HEK293 (cell line): ENCODE results near the gene BBS7.

Source experiments
- CTCF ChIA-PET: fragments of 350-600 bp; formaldehyde crosslinking; extraction: SDS; loops from one replicate; lab custom pipeline; 2021; ENCODE audit warnings: antibody characterized with exemption; lab: Yijun Ruan, JAX
- POLR2A ChIA-PET: fragments of 300-600 bp; formaldehyde crosslinking; extraction: SDS; loops from one replicate; lab custom pipeline; 2020; ENCODE audit warnings: antibody characterized with exemption, inconsistent platforms; lab: Yijun Ruan, JAX
- H3K27ac ChIP-seq: fragments of 200-500 bp; sonication (Bioruptor generic); 2 replicates; pipeline ENCODE4 v1.5.1; 2014; ENCODE audit warnings: low read depth, low read length, control low read depth, inconsistent platforms; ENCODE audit errors: extremely low read depth
- H3K36me3 ChIP-seq, 2 experiments: fragments of 200-500 bp in 1 of 2; sonication (Bioruptor generic) in 1 of 2; 1 replicate in 1 of 2; 2 replicates in 1 of 2; pipeline ENCODE4 v1.5.1; 2014 to 2017; ENCODE audit warnings: inconsistent platforms in 2 of 2, low read length in 2 of 2; ENCODE audit not compliant: control insufficient read depth in 2 of 2, insufficient read depth in 1 of 2
- H3K4me1 ChIP-seq: fragments of 200-500 bp; sonication (Bioruptor generic); 2 replicates; pipeline ENCODE4 v1.5.1; 2014; ENCODE audit warnings: mild to moderate bottlenecking, low read length, inconsistent platforms; ENCODE audit not compliant: control insufficient read depth, insufficient read depth
- H3K4me3 ChIP-seq: 2 replicates; pipeline ENCODE4 v1.5.1; 2011; ENCODE audit warnings: low read depth, mild to moderate bottlenecking, control low read depth, low read length, moderate library complexity
- H3K9me3 ChIP-seq: fragments of 200-500 bp; sonication (Bioruptor generic); 2 replicates; pipeline ENCODE4 v1.5.1; 2014; ENCODE audit warnings: low read depth, low read length, inconsistent platforms; ENCODE audit not compliant: control insufficient read depth, insufficient read depth
- HOXD13 ChIP-seq: sonication (generic); formaldehyde crosslinking; IDR thresholded peaks from 2 replicates; pipeline ENCODE4 v1.8.0; 2022; ENCODE audit warnings: missing genetic modification reagents, borderline replicate concordance
- IKZF3 ChIP-seq: fragments of 450-650 bp; IDR thresholded peaks from 2 replicates; pipeline ENCODE4 v1.5.0; 2018; ENCODE audit warnings: missing biosample characterization, mild to moderate bottlenecking, missing genetic modification characterization, moderate library complexity
- INSM2 ChIP-seq: fragments of 450-650 bp; formaldehyde crosslinking; IDR thresholded peaks from 2 replicates; pipeline ENCODE4 v1.5.1; 2016; ENCODE audit warnings: missing biosample characterization, missing genetic modification characterization
- OSR2 ChIP-seq: fragments of 450-650 bp; formaldehyde crosslinking; IDR thresholded peaks from 2 replicates; pipeline ENCODE4 v1.5.1; 2016; ENCODE audit warnings: missing biosample characterization, missing genetic modification characterization
- TSHZ1 ChIP-seq: fragments of 450-650 bp; formaldehyde crosslinking; IDR thresholded peaks from 2 replicates; pipeline ENCODE4 v1.5.1; 2016; ENCODE audit warnings: missing biosample characterization, missing genetic modification characterization, borderline replicate concordance
- ZBTB20 ChIP-seq: fragments of 450-650 bp; formaldehyde crosslinking; IDR thresholded peaks from 2 replicates; pipeline ENCODE4 v1.5.1; 2016; ENCODE audit warnings: missing biosample characterization, missing genetic modification characterization
- ZBTB44 ChIP-seq: fragments of 450-650 bp; IDR thresholded peaks from 2 replicates; pipeline ENCODE4 v1.5.1; 2018; ENCODE audit warnings: missing biosample characterization, mild to moderate bottlenecking, missing genetic modification characterization
- ZNF114 ChIP-seq: fragments of 450-650 bp; formaldehyde crosslinking; IDR thresholded peaks from 2 replicates; pipeline ENCODE4 v1.5.0; 2017; ENCODE audit warnings: missing biosample characterization, missing genetic modification characterization
- ZNF169 ChIP-seq: fragments of 450-650 bp; formaldehyde crosslinking; IDR thresholded peaks from 2 replicates; pipeline ENCODE4 v1.5.1; 2016; ENCODE audit warnings: missing biosample characterization, missing genetic modification characterization
- ZNF223 ChIP-seq: fragments of 450-650 bp; formaldehyde crosslinking; IDR thresholded peaks from 2 replicates; pipeline ENCODE4 v1.5.1; 2016; ENCODE audit warnings: missing biosample characterization, missing genetic modification characterization
- ZNF274 ChIP-seq, 2 experiments: fragments of 200-500 bp in 1 of 2; fragments of 450-650 bp in 1 of 2; sonication (Bioruptor generic) in 1 of 2; formaldehyde crosslinking in 1 of 2; IDR thresholded peaks; 2 replicates each; pipeline versions ENCODE4 v1.5.1 to v1.6.1; 2014 to 2016; ENCODE audit warnings: borderline replicate concordance in 1 of 2, inconsistent platforms in 1 of 2, low read length in 1 of 2, missing biosample characterization in 1 of 2, missing genetic modification characterization in 1 of 2
- ZNF433 ChIP-seq: fragments of 450-650 bp; formaldehyde crosslinking; IDR thresholded peaks from 2 replicates; pipeline ENCODE4 v1.5.1; 2016; ENCODE audit warnings: missing biosample characterization, missing genetic modification characterization, low read depth
- ZNF501 ChIP-seq: fragments of 450-650 bp; formaldehyde crosslinking; IDR thresholded peaks from 2 replicates; pipeline ENCODE4 v1.5.1; 2016; ENCODE audit warnings: missing biosample characterization, missing genetic modification characterization
- ZNF529 ChIP-seq: fragments of 450-650 bp; formaldehyde crosslinking; IDR thresholded peaks from 2 replicates; pipeline ENCODE4 v1.5.1; 2017; ENCODE audit warnings: missing genetic modification characterization, missing biosample characterization; ENCODE audit not compliant: insufficient replicate concordance
- ZNF560 ChIP-seq: fragments of 450-650 bp; formaldehyde crosslinking; IDR thresholded peaks from 2 replicates; pipeline ENCODE4 v1.5.1; 2017; ENCODE audit warnings: missing biosample characterization, missing genetic modification characterization, borderline replicate concordance
- ZNF561 ChIP-seq: fragments of 450-650 bp; IDR thresholded peaks from 2 replicates; pipeline ENCODE4 v1.5.1; 2018; ENCODE audit warnings: missing biosample characterization, missing genetic modification characterization, borderline replicate concordance
- ZNF571 ChIP-seq: fragments of 450-650 bp; formaldehyde crosslinking; IDR thresholded peaks from 2 replicates; pipeline ENCODE4 v1.5.0; 2017; ENCODE audit warnings: missing biosample characterization, missing genetic modification characterization
- ZNF624 ChIP-seq: fragments of 450-650 bp; formaldehyde crosslinking; IDR thresholded peaks from 2 replicates; pipeline ENCODE4 v1.5.1; 2017; ENCODE audit warnings: missing biosample characterization, missing genetic modification characterization
- ZNF670 ChIP-seq: fragments of 450-650 bp; formaldehyde crosslinking; IDR thresholded peaks from 2 replicates; pipeline ENCODE4 v1.5.1; 2016; ENCODE audit warnings: missing biosample characterization, missing genetic modification characterization, low read depth
- ZNF747 ChIP-seq: fragments of 450-650 bp; formaldehyde crosslinking; IDR thresholded peaks from 2 replicates; pipeline ENCODE4 v1.5.1; 2016; ENCODE audit warnings: missing biosample characterization, missing genetic modification characterization
- ZNF830 ChIP-seq: fragments of 450-650 bp; IDR thresholded peaks from 2 replicates; pipeline ENCODE4 v1.5.0; 2018; ENCODE audit warnings: missing biosample characterization, missing genetic modification characterization, low read depth, mild to moderate bottlenecking, moderate library complexity

BBS7 gene

GRCh38 chr4:121778991-121779628 is 91.2 kb downstream of the BBS7 start (continued):
- no peak for TF ChIP-seq ZNF624 (tag by site-specific recombination)

GRCh38 chr4:121777625-121778024 is 92.6 kb downstream of the BBS7 start:
- ChIA-PET CTCF (interaction anchor here (0.7 kb wide), 1 partner anchor 323 kb away, joined by 4 read pairs; no protein-coding TSS in a partner anchor), POLR2A (no interaction called here)
- Histone ChIP-seq H3K36me3 (no peaks in the 10 kb centered on the region), H3K4me1 (no peaks in the 10 kb centered on the region), H3K4me3 (no peak overlapping the region), H3K27ac (no peak overlapping the region), H3K9me3 (no peaks in the 10 kb centered on the region)
- TF ChIP-seq ZNF561 (tag by site-specific recombination) (no peak), OSR2 (tag by site-specific recombination) (no peak), INSM2 (tag by site-specific recombination) (no peak), TSHZ1 (tag by site-specific recombination) (no peak), ZNF670 (tag by site-specific recombination) (no peak)

- ChIA-PET CTCF (no interaction called here), POLR2A (no interaction called here)
- H3K4me3 ChIP-seq = no peak overlapping the region
- no peaks in the 10 kb centered on the region for H3K9me3 ChIP-seq
- no peak for TF ChIP-seq ZBTB20
- TF ChIP-seq ZNF114 = no peak
- TF ChIP-seq ZNF501 (tag by site-specific recombination) = no peak
- no peak for TF ChIP-seq ZNF747 (tag by site-specific recombination)
- no peak for TF ChIP-seq ZNF274 (IDR thresholded peaks at IDR 0.05; ENCODE audit: low read length)
- TF ChIP-seq ZNF274 (tag by site-specific recombination; IDR thresholded peaks at IDR 0.05; ENCODE audit: borderline replicate concordance) = no peak
- no peak for TF ChIP-seq IKZF3 (tag by site-specific recombination)
- no peak for TF ChIP-seq ZNF560 (tag by site-specific recombination)
- TF ChIP-seq ZNF830 (tag by site-specific recombination) = no peak
- no peak for TF ChIP-seq ZNF169 (tag by site-specific recombination)
- TF ChIP-seq ZNF571 = no peak
- TF ChIP-seq ZNF529 (tag by site-specific recombination) = no peak
- TF ChIP-seq ZNF433 = no peak
- no peak for TF ChIP-seq HOXD13
- TF ChIP-seq ZBTB44 (tag by site-specific recombination) = no peak
- TF ChIP-seq ZNF223 (tag by site-specific recombination) = no peak
- H3K27ac ChIP-seq = no peak overlapping the region
- H3K36me3 ChIP-seq = no peaks in the 10 kb centered on the region
- H3K4me1 ChIP-seq = no peaks in the 10 kb centered on the region
Observed at GRCh38 chr4:121776610-121777401, 93.5 kb downstream of the BBS7 start.
